Naive thymus-derived CD4-positive, alpha-beta T cell (primary cell): Measurements from ENCODE around the gene AP5Z1. TPM values are rescaled to one million over a fixed set of nuclear protein-coding genes. Genes with fewer than 3 reads are reported as not detected.

Source experiments
- ATAC-seq: fragments of 150-1000 bp; cut with Tn5 transposase; 2 replicates; pipeline ENCODE4 v1.10.0; 2021; ENCODE audit warnings: mild to moderate bottlenecking, moderate library complexity
- CTCF ChIA-PET: fragments of 350-600 bp; sonication (Branson Sonifier 250); formaldehyde crosslinking; loops from one replicate; lab custom pipeline; 2021; ENCODE audit warnings: antibody characterized with exemption; lab: Charles Lee
- POLR2A ChIA-PET: fragments of 350-600 bp; sonication (Branson Sonifier 250); formaldehyde crosslinking; loops from one replicate; lab custom pipeline; 2021; ENCODE audit warnings: antibody characterized with exemption, inconsistent platforms; lab: Charles Lee
- DNase-seq, 9 donors: peaks; one replicate each; pipeline versions ENCODE4 v3.0.0 to v3.0.0-alpha.2; 2020 to 2022; ENCODE audit warnings: mixed read lengths in 1 of 9
- H3K27ac ChIP-seq: one replicate; pipeline ENCODE4 v1.7.0; 2013; ENCODE audit warnings: mild to moderate bottlenecking, low read depth, low read length, moderate library complexity
- H3K27me3 ChIP-seq, 2 donors: one replicate each; pipeline ENCODE4 v1.7.0; 2013; ENCODE audit warnings: low read length in 2 of 2, mild to moderate bottlenecking in 2 of 2, moderate library complexity in 2 of 2; ENCODE audit not compliant: control insufficient read depth in 2 of 2, insufficient read depth in 2 of 2
- H3K36me3 ChIP-seq, 3 experiments: 1 replicate in 2 of 3; 2 replicates in 1 of 3; pipeline ENCODE4 v1.7.0; 2013; ENCODE audit warnings: low read length in 3 of 3, mild to moderate bottlenecking in 3 of 3, moderate library complexity in 1 of 3; ENCODE audit not compliant: insufficient read depth in 3 of 3, control insufficient read depth in 2 of 3
- H3K4me1 ChIP-seq, 2 donors: one replicate each; pipeline ENCODE4 v1.7.0; 2013; ENCODE audit warnings: low read length in 2 of 2, mild to moderate bottlenecking in 2 of 2, moderate library complexity in 1 of 2; ENCODE audit not compliant: control insufficient read depth in 2 of 2, insufficient read depth in 2 of 2
- H3K4me3 ChIP-seq: 2 replicates; pipeline ENCODE4 v1.7.0; 2013; ENCODE audit warnings: mild to moderate bottlenecking, low read length
- H3K9me3 ChIP-seq, 3 experiments: 1 replicate in 2 of 3; 2 replicates in 1 of 3; pipeline ENCODE4 v1.7.0; 2013; ENCODE audit warnings: low read length in 3 of 3; ENCODE audit not compliant: control insufficient read depth in 2 of 3
- H3K27ac Mint-ChIP-seq, 9 donors: one replicate each; pipeline ENCODE4 v1.8.0; 2020 to 2022; ENCODE audit warnings: mixed read lengths in 9 of 9, mild to moderate bottlenecking in 8 of 9, moderate library complexity in 5 of 9, inconsistent platforms in 2 of 9
- H3K27me3 Mint-ChIP-seq, 5 donors: one replicate each; pipeline ENCODE4 v1.8.0; 2021 to 2022; ENCODE audit warnings: mixed read lengths in 5 of 5, mild to moderate bottlenecking in 1 of 5
- H3K36me3 Mint-ChIP-seq, 5 donors: one replicate each; pipeline ENCODE4 v1.8.0; 2020 to 2022; ENCODE audit warnings: mixed read lengths in 5 of 5, mild to moderate bottlenecking in 3 of 5, inconsistent platforms in 1 of 5
- H3K4me1 Mint-ChIP-seq, 7 donors: one replicate each; pipeline ENCODE4 v1.8.0; 2020 to 2022; ENCODE audit warnings: mixed read lengths in 7 of 7, mild to moderate bottlenecking in 3 of 7, inconsistent platforms in 1 of 7
- H3K4me3 Mint-ChIP-seq, 10 donors: one replicate each; pipeline ENCODE4 v1.8.0; 2020 to 2022; ENCODE audit warnings: mild to moderate bottlenecking in 10 of 10, mixed read lengths in 10 of 10, moderate library complexity in 6 of 10, inconsistent platforms in 2 of 10
- H3K9me3 Mint-ChIP-seq, 11 donors: one replicate each; pipeline ENCODE4 v1.8.0; 2020 to 2022; ENCODE audit warnings: mixed read lengths in 11 of 11, mild to moderate bottlenecking in 4 of 11, inconsistent platforms in 1 of 11, moderate library complexity in 1 of 11
- intact Hi-C, 2 donors: fragments of 100-400 bp; cut with micrococcal nuclease; formaldehyde crosslinking; loops; one replicate each; pipeline ENCODE4 v1.15.1; 2023
- polyA plus RNA-seq, 2 donors: library from polyadenylated mRNA; unstranded; fragments of 300-500 nt; fragmentation: Illumina TruSeq; gene quantifications; one replicate each; pipeline ENCODE4 v1.2.3, GENCODE V29; 2021
- total RNA-seq, 6 experiments: library from RNA in 5 of 6; stranded (reverse) in 5 of 6; gene quantifications; 1 replicate in 5 of 6; 2 replicates in 1 of 6; pipeline ENCODE4 v1.2.3 and lab custom pipeline; 2021 to 2026

Gene AP5Z1
- total and polyA plus RNA-seq, 7 experiments from 2014 or later: 36.7 to 114 (median 87.5) TPM

- H3K36me3 ChIP-seq: peaks cover 0 to 22% (median 3%) of the 10 kb centered on the region in 3 experiments
- peaks cover 0 to 1% (median 0%) of the 10 kb centered on the region in 11 donors for H3K9me3 Mint-ChIP-seq
- no peaks in the 10 kb centered on the region for H3K27me3 ChIP-seq
- ChIA-PET CTCF (interaction anchor here (0.9 to 1.6 kb wide), 2 partner anchors 290 to 876 kb away, joined by 3 read pairs; no protein-coding TSS in a partner anchor), POLR2A (no interaction called here)
- H3K27me3 Mint-ChIP-seq: no peaks in the 10 kb centered on the region
- DNase-seq: no peak
- no peaks in the 10 kb centered on the region for H3K9me3 ChIP-seq
- H3K27ac Mint-ChIP-seq: peak overlapping the region in 2 of 9 donors; percentile 64 to 67
- H3K36me3 Mint-ChIP-seq: peaks cover 0 to 4% (median 0%) of the 10 kb centered on the region in 5 donors
- no peak overlapping the region for H3K4me3 ChIP-seq
- ATAC-seq: no peak
- H3K27ac ChIP-seq: no peak overlapping the region
- intact Hi-C loops: loop anchor here (5.0 kb wide), 2 partner anchors 88 to 178 kb away; partner anchors contain the start of gene RADIL (in 2 of the 2)
- H3K4me1 ChIP-seq: no peaks in the 10 kb centered on the region
- H3K4me1 Mint-ChIP-seq: peaks cover 0 to 8% (median 6%) of the 10 kb centered on the region in 7 donors
- peak overlapping the region in 1 of 10 donors; percentile 33 for H3K4me3 Mint-ChIP-seq
Observed at GRCh38 chr7:4794591-4795350, 19.3 kb downstream of the AP5Z1 start.

- ChIA-PET CTCF (interaction anchor here (1.5 kb wide), 1 partner anchor 287 kb away, joined by 4 read pairs; no protein-coding TSS in a partner anchor), POLR2A (no interaction called here)
- intact Hi-C loops: loop anchor here (5.0 kb wide), 2 partner anchors 86 to 176 kb away; partner anchors contain the start of gene RADIL (in 1 of the 2)
- Histone ChIP-seq H3K36me3 (peaks cover 0 to 5% (median 2%) of the 10 kb centered on the region in 3 experiments), H3K4me1 (no peaks in the 10 kb centered on the region), H3K9me3 (no peaks in the 10 kb centered on the region), H3K27me3 (no peaks in the 10 kb centered on the region), H3K4me3 (no peak overlapping the region), H3K27ac (no peak overlapping the region)
- Mint-ChIP-seq H3K4me3 (no peak overlapping the region), H3K4me1 (peaks cover 0 to 10% (median 6%) of the 10 kb centered on the region in 7 donors), H3K36me3 (peaks cover 0 to 4% (median 0%) of the 10 kb centered on the region in 5 donors), H3K27ac (no peak overlapping the region), H3K27me3 (no peaks in the 10 kb centered on the region), H3K9me3 (peaks cover 0 to 1% (median 0%) of the 10 kb centered on the region in 11 donors)
- ATAC-seq (no peak), DNase-seq (no peak)
Observed at GRCh38 chr7:4796453-4796852, 21.0 kb downstream of the AP5Z1 start.

GRCh38 chr7:4797858-4798705 is 22.7 kb downstream of the AP5Z1 start:
- Mint-ChIP-seq H3K27me3 (no peaks in the 10 kb centered on the region), H3K9me3 (peaks cover 0 to 1% (median 0%) of the 10 kb centered on the region in 11 donors), H3K27ac (no peak overlapping the region), H3K36me3 (peaks cover 0 to 4% (median 0%) of the 10 kb centered on the region in 5 donors), H3K4me1 (peaks cover 0 to 10% (median 6%) of the 10 kb centered on the region in 7 donors), H3K4me3 (no peak overlapping the region)
- Histone ChIP-seq H3K9me3 (no peaks in the 10 kb centered on the region), H3K36me3 (no peaks in the 10 kb centered on the region), H3K27me3 (no peaks in the 10 kb centered on the region), H3K4me1 (no peaks in the 10 kb centered on the region), H3K4me3 (no peak overlapping the region), H3K27ac (no peak overlapping the region)
- intact Hi-C loops: loop anchor here (1.0 to 5.0 kb wide), 4 partner anchors 84 to 287 kb away; partner anchors contain the start of gene RADIL (in 1 of the 2)
- ChIA-PET POLR2A (no interaction called here), CTCF (interaction anchor here (0.7 to 2.0 kb wide), 7 partner anchors 23 to 289 kb away, joined by 3 to 12 read pairs (median 3); partner anchors contain the start of genes RADIL and RBAK)
- DNase-seq: peak; percentile 34 to 77 (median 60)
- peak; percentile 91 for ATAC-seq

- ChIA-PET CTCF (interaction anchor here (0.6 to 2.0 kb wide), 8 partner anchors 24 to 292 kb away, joined by 3 to 12 read pairs (median 3); partner anchors contain the start of genes RADIL and RBAK), POLR2A (no interaction called here)
- Histone ChIP-seq H3K9me3 (no peaks in the 10 kb centered on the region), H3K4me3 (no peak overlapping the region), H3K4me1 (no peaks in the 10 kb centered on the region), H3K27me3 (no peaks in the 10 kb centered on the region), H3K27ac (no peak overlapping the region), H3K36me3 (no peaks in the 10 kb centered on the region)
- intact Hi-C loops: loop anchor here (1.0 to 5.0 kb wide), 4 partner anchors 84 to 287 kb away; partner anchors contain the start of gene RADIL (in 1 of the 2)
- Mint-ChIP-seq H3K36me3 (peaks cover 0 to 4% (median 0%) of the 10 kb centered on the region in 5 donors), H3K4me3 (no peak overlapping the region), H3K27me3 (no peaks in the 10 kb centered on the region), H3K9me3 (peaks cover 0 to 1% (median 0%) of the 10 kb centered on the region in 11 donors), H3K27ac (peak overlapping the region in 2 of 9 donors; percentile 29 to 34), H3K4me1 (peaks cover 0 to 10% (median 6%) of the 10 kb centered on the region in 7 donors)
- DNase-seq (no peak), ATAC-seq (no peak)
Observed at GRCh38 chr7:4798706-4799235, 23.3 kb downstream of the AP5Z1 start.

- Histone ChIP-seq H3K27ac (no peak overlapping the region), H3K4me1 (no peaks in the 10 kb centered on the region), H3K4me3 (no peak overlapping the region), H3K27me3 (no peaks in the 10 kb centered on the region), H3K36me3 (no peaks in the 10 kb centered on the region), H3K9me3 (no peaks in the 10 kb centered on the region)
- Mint-ChIP-seq H3K36me3 (no peaks in the 10 kb centered on the region), H3K4me3 (no peak overlapping the region), H3K27ac (no peak overlapping the region), H3K27me3 (no peaks in the 10 kb centered on the region), H3K4me1 (peaks cover 0 to 4% (median 0%) of the 10 kb centered on the region in 7 donors), H3K9me3 (peaks cover 0 to 1% (median 0%) of the 10 kb centered on the region in 11 donors)
- ChIA-PET CTCF (interaction anchor here (0.6 kb wide), 1 partner anchor 291 kb away, joined by 3 read pairs; no protein-coding TSS in a partner anchor), POLR2A (no interaction called here)
- ATAC-seq: no peak
- DNase-seq: no peak
- intact Hi-C loops: loop anchor here (2.0 to 5.0 kb wide), 3 partner anchors 83 to 285 kb away; partner anchors contain the start of gene RADIL (in 1 of the 2)
Observed at GRCh38 chr7:4799508-4800268, 24.3 kb downstream of the AP5Z1 start.
